AG09309 (cell line): ENCODE data around the gene ZNF808.
"Not testable (repeated sequence)": the region's sequence is repeated elsewhere in the genome, so short reads cannot be mapped to it uniquely, and the experiment has no call there.

Experiments used
- DNase-seq: peaks from one replicate; pipeline ENCODE4 v3.0.0-alpha.2; 2010; ENCODE audit warnings: low read depth
- H3K4me3 ChIP-seq: 2 replicates; pipeline ENCODE4 v1.5.1; 2011; ENCODE audit warnings: mild to moderate bottlenecking, low read depth, low read length, moderate library complexity; ENCODE audit not compliant: control insufficient read depth
- CTCF ChIP-seq: IDR thresholded peaks from 2 replicates; pipeline ENCODE4 v1.5.1; 2011; ENCODE audit warnings: mild to moderate bottlenecking, low read depth, low read length, inconsistent platforms; ENCODE audit not compliant: insufficient read depth, control insufficient read depth; ENCODE audit errors: missing control alignments

Gene ZNF808

GRCh38 chr19:52498571-52498970, 28.9 kb upstream of the ZNF808 start:
- no peak overlapping the region for H3K4me3 ChIP-seq
- TF ChIP-seq CTCF = no peak

DNA sequence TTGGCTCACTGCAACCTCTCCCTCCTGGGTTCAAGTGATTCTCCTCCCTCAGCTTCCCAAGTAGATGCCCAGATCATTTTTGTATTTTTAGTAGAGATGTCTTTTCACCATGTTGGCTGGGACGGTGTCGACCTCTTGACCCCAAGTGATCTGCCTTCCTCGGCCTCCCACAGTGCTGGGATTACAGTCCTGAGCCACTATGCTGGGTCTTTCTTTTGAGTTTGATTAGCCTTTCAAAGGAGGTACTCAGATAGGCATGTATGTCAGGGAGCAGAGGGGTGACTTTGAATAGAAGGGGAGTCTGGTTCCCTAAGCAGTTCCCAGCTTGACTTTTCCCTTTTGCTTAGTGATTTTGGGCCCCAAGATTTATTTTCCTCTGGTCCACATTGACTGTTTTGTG, 27.0 kb upstream of the ZNF808 start:
- not testable (repeated sequence) for DNase-seq

More at GRCh38 chr19:52498571-52498970, 28.9 kb upstream of the ZNF808 start:
- no peak for DNase-seq

DNA sequence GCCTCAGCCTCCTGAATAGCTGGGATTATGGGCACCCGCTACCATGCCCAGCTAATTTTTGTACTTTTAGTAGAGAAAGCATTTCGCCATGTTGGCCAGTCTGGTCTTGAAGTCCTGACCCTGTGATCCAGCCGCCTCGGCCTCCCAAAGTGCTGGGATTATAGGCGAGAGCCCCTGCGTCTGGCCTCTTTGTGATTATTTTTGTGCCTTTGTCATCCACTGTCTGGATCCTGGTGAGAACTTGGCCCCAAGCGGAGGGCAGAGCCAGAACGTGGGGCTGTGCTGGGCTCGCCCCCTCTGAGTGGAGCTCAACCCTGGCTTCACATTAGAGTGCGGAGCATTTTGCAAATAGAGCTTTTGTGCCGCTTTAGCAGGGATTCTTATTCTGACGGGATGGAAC, 26.5 kb upstream of the ZNF808 start:
- not testable (repeated sequence) for DNase-seq

More for the DNA sequence above, 27.0 kb upstream of the ZNF808 start:
- not testable (repeated sequence) for H3K4me3 ChIP-seq

GRCh38 chr19:52507266-52507665, 20.2 kb upstream of the ZNF808 start:
- no peak for TF ChIP-seq CTCF
- H3K4me3 ChIP-seq = no peak overlapping the region
- DNase-seq = no peak

More for the DNA sequence above, 26.5 kb upstream of the ZNF808 start:
- not testable (repeated sequence) for H3K4me3 ChIP-seq

DNA sequence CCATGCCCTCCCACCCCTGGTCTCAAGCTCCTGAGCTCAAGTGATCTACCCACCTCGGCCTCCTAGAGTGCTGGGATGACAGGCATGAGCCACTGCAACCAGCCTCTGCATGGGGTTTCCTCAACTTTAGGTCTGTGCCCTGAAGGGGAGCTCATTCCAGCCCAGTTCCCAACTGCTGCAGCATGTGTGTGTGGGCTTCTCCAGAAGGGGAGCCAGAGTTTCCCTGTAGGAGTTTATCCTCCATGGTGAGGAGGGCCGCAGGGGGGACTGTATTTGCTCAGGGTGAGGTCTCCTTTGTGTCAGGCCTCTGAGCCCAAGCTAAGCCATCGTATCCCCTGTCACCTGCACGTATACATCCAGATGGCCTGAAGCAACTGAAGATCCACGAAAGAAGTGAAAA, 11.3 kb upstream of the ZNF808 start:
- TF ChIP-seq CTCF = no peak
- no peak overlapping the region for H3K4me3 ChIP-seq
- DNase-seq = no peak

DNA sequence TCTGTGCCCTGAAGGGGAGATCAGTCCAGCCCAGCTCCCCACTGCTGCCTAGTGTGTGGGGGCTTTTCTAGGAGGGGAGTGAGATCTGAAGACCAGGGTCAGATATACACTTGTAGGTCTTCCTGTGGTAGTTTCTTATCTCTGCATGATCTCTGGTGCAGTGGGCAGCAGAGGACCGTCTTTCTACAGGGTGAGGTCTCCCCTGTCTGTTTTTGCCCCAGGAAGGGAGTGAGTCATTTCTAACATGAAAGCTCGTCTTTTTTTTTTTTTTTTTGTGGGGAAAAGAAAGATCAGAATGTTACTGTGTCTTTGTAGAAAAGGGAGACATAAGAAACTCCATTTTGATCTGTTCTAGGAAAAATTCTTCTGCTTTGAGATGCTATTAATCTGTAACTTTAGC, 8.8 kb upstream of the ZNF808 start:
- no peak overlapping the region for H3K4me3 ChIP-seq
- TF ChIP-seq CTCF = no peak
- no peak for DNase-seq

DNA sequence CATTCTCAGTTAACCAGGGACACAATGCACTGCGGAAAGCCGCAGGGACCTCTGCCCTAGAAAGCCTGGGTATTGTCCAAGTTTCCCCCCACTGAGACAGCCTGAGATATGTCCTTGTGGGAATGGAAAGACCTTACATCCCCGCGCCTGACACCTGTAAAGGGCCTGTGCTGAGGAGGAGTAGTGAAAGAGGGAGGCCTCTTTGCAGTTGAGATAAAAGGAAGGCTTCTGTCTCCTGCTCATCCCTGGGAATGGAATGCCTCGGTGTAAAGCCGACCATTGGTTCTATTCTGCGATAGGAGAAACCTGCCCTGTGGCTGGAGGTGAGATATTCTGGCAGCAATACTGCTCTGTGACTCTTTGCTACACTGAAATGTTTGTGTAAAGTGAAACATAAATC, 8.3 kb upstream of the ZNF808 start:
- not testable (repeated sequence) for H3K4me3 ChIP-seq, DNase-seq

GRCh38 chr19:52520013-52520412, 7.5 kb upstream of the ZNF808 start:
- TF ChIP-seq CTCF = no peak
- H3K4me3 ChIP-seq = no peak overlapping the region

More at GRCh38 chr19:52520013-52520412, 7.5 kb upstream of the ZNF808 start:
- DNase-seq = no peak
